ENCODE results near the gene TMEM256. TPM values are rescaled to one million over a fixed set of nuclear protein-coding genes. Genes with fewer than 3 reads are reported as not detected.

The TMEM256 gene
- total and polyA plus RNA-seq, 2 of the 8 experiments (the other 6 are each of a cell fraction or from before 2014, with no cell fraction given) = 97.0 to 350 TPM

DNA sequence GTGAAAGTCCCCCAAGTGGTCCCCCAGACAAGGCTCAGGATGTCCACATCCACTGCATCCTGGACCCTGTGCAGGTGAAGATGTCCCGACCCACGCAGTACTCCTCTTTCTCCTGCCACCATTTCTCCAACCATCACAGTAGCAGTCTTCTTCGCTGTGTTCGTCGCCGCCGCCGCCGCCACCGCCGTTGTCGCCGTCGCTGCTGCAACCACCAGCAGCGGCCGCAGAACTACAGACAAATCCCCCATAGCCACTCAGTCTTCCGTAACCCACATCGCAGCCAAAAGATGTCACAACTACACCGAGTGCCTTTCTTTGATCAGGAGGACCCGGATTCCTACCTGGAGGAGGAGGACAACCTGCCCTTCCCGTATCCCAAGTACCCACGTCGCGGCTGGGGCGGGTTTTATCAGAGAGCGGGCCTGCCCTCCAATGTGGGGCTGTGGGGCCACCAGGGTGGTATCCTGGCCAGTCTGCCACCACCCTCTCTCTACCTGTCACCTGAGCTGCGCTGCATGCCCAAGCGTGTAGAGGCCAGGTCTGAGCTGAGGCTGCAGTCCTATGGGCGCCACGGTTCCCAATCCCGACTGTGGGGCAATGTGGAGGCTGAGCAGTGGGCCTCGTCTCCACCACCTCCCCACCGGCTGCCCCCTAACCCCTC, 22.4 kb upstream of the TMEM256 start (continued):
- TF ChIP-seq CHD7 (IDR thresholded peaks at IDR 0.05; ENCODE audit: insufficient replicate concordance, low read length) (no peak), CHD2 (IDR thresholded peaks at IDR 0.05; ENCODE audit: low read length) (no peak), ZNF274 (IDR thresholded peaks at IDR 0.05; ENCODE audit: borderline replicate concordance, extremely low read depth, low read length) (no peak), CHD1 (IDR thresholded peaks at IDR 0.05; ENCODE audit: low read depth, low read length) (no peak), KDM1A (IDR thresholded peaks at IDR 0.05; ENCODE audit: borderline replicate concordance, low read length) (no peak), SIX5 (IDR thresholded peaks at IDR 0.05; ENCODE audit: low read depth, low read length) (no peak), ATF2 (IDR thresholded peaks at IDR 0.05; ENCODE audit: low read length) (no peak)
- TF ChIP-seq, protein P1, sequence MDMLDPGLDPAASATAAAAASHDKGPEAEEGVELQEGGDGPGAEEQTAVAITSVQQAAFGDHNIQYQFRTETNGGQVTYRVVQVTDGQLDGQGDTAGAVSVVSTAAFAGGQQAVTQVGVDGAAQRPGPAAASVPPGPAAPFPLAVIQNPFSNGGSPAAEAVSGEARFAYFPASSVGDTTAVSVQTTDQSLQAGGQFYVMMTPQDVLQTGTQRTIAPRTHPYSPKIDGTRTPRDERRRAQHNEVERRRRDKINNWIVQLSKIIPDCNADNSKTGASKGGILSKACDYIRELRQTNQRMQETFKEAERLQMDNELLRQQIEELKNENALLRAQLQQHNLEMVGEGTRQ (IDR thresholded peaks at IDR 0.05; ENCODE audit: low read length) = no peak

All from H1 (cell line).